H1 (cell line): Measurements from ENCODE around the gene IL12B. TPM values are rescaled to one million over a fixed set of nuclear protein-coding genes. Genes with fewer than 3 reads are reported as not detected.

Source experiments
- HDAC6 ChIP-seq: IDR thresholded peaks from one replicate; pipeline ENCODE4 v1.7.1; 2012; ENCODE audit warnings: low read depth, mild to moderate bottlenecking, inconsistent platforms, low read length, moderate library complexity
- JUND ChIP-seq: IDR thresholded peaks from 2 replicates; pipeline ENCODE4 v1.6.1; 2011; ENCODE audit warnings: mild to moderate bottlenecking, improper control_type of control experiment, low read length
- KDM5A ChIP-seq: fragments of 200-600 bp; IDR thresholded peaks from 2 replicates; pipeline ENCODE4 v1.7.1; 2012; ENCODE audit warnings: mild to moderate bottlenecking, low read length, inconsistent platforms, mixed read lengths
- NANOG ChIP-seq: IDR thresholded peaks from 2 replicates; pipeline ENCODE4 v1.6.1; 2011; ENCODE audit warnings: low read length, low read depth, mild to moderate bottlenecking, inconsistent platforms; ENCODE audit not compliant: insufficient read depth, poor library complexity, severe bottlenecking
- POLR2A ChIP-seq, 2 experiments: IDR thresholded peaks; 1 replicate in 1 of 2; 2 replicates in 1 of 2; pipeline ENCODE4 v1.6.1; 2011; ENCODE audit warnings: low read depth in 2 of 2, low read length in 2 of 2, mild to moderate bottlenecking in 2 of 2; ENCODE audit errors: control extremely low read depth in 1 of 2
- RBBP5 ChIP-seq: IDR thresholded peaks from 2 replicates; pipeline ENCODE4 v1.7.1; 2012; ENCODE audit warnings: low read depth, mild to moderate bottlenecking, inconsistent platforms, low read length, moderate library complexity, borderline replicate concordance
- RNF2 ChIP-seq: fragments of 200-900, 300-1000 bp; sonication (generic); IDR thresholded peaks from 2 replicates; pipeline ENCODE4 v1.7.1; 2016; ENCODE audit warnings: borderline replicate concordance, low read depth, mild to moderate bottlenecking, antibody characterized with exemption, low read length; ENCODE audit not compliant: poor library complexity, severe bottlenecking; ENCODE audit errors: missing control alignments
- RXRA ChIP-seq: IDR thresholded peaks from 2 replicates; pipeline ENCODE4 v1.6.1; 2011; ENCODE audit warnings: low read depth, mild to moderate bottlenecking, low read length, moderate library complexity; ENCODE audit not compliant: insufficient read depth
- TAF1 ChIP-seq: IDR thresholded peaks from 2 replicates; pipeline ENCODE4 v1.6.1; 2011; ENCODE audit warnings: mild to moderate bottlenecking, low read depth, low read length
- polyA plus RNA-seq, 7 experiments: library from polyadenylated mRNA; depleted of rRNA in 3 of 7; stranded (reverse) in 5 of 7; unstranded in 2 of 7; fragments of >200 nt in 5 of 7; fragments of 200-250 nt in 2 of 7; gene quantifications; 1 replicate in 5 of 7; 2 replicates in 1 of 7; 4 replicates in 1 of 7; pipeline versions ENCODE4 v1.2.1 to v1.2.3, GENCODE V29; 2011 to 2013; ENCODE audit warnings: missing spikeins in 2 of 7, mixed read lengths in 2 of 7
- total RNA-seq: library from RNA; stranded (reverse); fragmentation: NEBNext Ultra II Directional; extraction: Animal tissue kit (Norgen Biotek cat#: 25700); gene quantifications from 2 replicates; pipeline ENCODE4 v1.2.1, GENCODE V29; 2021
- TF ChIP-seq, protein P1 (sequence below): fragments of 300-600 bp; sonication (generic); IDR thresholded peaks from 2 replicates; pipeline ENCODE4 v1.7.1; 2012; ENCODE audit warnings: low read length, moderate library complexity, mild to moderate bottlenecking, inconsistent platforms; ENCODE audit not compliant: insufficient replicate concordance

The IL12B gene
- total and polyA plus RNA-seq, 2 of the 8 experiments (the other 6 are each of a cell fraction or from before 2014, with no cell fraction given), result not detected

DNA sequence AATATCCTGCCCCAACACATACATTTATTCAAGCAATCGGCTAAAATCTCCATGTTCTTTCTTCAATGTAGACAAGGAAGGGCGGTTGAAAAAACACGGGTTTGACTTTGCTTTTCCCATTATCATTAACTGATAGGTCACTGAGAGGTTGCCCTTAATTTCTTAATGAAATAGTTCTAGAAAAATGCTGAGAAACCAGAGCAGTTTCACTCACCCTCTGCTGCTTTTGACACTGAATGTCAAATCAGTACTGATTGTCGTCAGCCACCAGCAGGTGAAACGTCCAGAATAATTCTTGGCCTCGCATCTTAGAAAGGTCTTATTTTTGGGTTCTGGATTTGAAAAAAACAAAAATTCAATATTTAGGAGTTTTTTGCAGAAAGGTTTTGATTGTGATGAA, 8.1 kb downstream of the IL12B start (continued):
- TF ChIP-seq, protein P1, sequence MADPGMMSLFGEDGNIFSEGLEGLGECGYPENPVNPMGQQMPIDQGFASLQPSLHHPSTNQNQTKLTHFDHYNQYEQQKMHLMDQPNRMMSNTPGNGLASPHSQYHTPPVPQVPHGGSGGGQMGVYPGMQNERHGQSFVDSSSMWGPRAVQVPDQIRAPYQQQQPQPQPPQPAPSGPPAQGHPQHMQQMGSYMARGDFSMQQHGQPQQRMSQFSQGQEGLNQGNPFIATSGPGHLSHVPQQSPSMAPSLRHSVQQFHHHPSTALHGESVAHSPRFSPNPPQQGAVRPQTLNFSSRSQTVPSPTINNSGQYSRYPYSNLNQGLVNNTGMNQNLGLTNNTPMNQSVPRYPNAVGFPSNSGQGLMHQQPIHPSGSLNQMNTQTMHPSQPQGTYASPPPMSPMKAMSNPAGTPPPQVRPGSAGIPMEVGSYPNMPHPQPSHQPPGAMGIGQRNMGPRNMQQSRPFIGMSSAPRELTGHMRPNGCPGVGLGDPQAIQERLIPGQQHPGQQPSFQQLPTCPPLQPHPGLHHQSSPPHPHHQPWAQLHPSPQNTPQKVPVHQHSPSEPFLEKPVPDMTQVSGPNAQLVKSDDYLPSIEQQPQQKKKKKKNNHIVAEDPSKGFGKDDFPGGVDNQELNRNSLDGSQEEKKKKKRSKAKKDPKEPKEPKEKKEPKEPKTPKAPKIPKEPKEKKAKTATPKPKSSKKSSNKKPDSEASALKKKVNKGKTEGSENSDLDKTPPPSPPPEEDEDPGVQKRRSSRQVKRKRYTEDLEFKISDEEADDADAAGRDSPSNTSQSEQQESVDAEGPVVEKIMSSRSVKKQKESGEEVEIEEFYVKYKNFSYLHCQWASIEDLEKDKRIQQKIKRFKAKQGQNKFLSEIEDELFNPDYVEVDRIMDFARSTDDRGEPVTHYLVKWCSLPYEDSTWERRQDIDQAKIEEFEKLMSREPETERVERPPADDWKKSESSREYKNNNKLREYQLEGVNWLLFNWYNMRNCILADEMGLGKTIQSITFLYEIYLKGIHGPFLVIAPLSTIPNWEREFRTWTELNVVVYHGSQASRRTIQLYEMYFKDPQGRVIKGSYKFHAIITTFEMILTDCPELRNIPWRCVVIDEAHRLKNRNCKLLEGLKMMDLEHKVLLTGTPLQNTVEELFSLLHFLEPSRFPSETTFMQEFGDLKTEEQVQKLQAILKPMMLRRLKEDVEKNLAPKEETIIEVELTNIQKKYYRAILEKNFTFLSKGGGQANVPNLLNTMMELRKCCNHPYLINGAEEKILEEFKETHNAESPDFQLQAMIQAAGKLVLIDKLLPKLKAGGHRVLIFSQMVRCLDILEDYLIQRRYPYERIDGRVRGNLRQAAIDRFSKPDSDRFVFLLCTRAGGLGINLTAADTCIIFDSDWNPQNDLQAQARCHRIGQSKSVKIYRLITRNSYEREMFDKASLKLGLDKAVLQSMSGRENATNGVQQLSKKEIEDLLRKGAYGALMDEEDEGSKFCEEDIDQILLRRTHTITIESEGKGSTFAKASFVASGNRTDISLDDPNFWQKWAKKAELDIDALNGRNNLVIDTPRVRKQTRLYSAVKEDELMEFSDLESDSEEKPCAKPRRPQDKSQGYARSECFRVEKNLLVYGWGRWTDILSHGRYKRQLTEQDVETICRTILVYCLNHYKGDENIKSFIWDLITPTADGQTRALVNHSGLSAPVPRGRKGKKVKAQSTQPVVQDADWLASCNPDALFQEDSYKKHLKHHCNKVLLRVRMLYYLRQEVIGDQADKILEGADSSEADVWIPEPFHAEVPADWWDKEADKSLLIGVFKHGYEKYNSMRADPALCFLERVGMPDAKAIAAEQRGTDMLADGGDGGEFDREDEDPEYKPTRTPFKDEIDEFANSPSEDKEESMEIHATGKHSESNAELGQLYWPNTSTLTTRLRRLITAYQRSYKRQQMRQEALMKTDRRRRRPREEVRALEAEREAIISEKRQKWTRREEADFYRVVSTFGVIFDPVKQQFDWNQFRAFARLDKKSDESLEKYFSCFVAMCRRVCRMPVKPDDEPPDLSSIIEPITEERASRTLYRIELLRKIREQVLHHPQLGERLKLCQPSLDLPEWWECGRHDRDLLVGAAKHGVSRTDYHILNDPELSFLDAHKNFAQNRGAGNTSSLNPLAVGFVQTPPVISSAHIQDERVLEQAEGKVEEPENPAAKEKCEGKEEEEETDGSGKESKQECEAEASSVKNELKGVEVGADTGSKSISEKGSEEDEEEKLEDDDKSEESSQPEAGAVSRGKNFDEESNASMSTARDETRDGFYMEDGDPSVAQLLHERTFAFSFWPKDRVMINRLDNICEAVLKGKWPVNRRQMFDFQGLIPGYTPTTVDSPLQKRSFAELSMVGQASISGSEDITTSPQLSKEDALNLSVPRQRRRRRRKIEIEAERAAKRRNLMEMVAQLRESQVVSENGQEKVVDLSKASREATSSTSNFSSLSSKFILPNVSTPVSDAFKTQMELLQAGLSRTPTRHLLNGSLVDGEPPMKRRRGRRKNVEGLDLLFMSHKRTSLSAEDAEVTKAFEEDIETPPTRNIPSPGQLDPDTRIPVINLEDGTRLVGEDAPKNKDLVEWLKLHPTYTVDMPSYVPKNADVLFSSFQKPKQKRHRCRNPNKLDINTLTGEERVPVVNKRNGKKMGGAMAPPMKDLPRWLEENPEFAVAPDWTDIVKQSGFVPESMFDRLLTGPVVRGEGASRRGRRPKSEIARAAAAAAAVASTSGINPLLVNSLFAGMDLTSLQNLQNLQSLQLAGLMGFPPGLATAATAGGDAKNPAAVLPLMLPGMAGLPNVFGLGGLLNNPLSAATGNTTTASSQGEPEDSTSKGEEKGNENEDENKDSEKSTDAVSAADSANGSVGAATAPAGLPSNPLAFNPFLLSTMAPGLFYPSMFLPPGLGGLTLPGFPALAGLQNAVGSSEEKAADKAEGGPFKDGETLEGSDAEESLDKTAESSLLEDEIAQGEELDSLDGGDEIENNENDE, result no peak
- TF ChIP-seq RXRA (no peak), RNF2 (no peak), KDM5A (no peak), RBBP5 (no peak), JUND (no peak), NANOG (no peak), TAF1 (no peak), HDAC6 (no peak), POLR2A (IDR thresholded peaks at IDR 0.05; ENCODE audit: control extremely low read depth in 1 of 2, low read depth in 2 of 2, low read length in 2 of 2) (no peak)
